Left hindlimb (tissue), 1 donor: Measurements from ENCODE around the gene SH3GL1.

Experiments used
- DNase-seq: peaks from one replicate; pipeline ENCODE4 v3.0.0-alpha.2; 2018

The SH3GL1 gene

GRCh38 chr19:4396949-4397783 lies 3.2 kb downstream of the SH3GL1 start:
- DNase-seq: no peak

GRCh38 chr19:4393947-4394590 lies 6.3 kb downstream of the SH3GL1 start:
- DNase-seq: no peak

DNA sequence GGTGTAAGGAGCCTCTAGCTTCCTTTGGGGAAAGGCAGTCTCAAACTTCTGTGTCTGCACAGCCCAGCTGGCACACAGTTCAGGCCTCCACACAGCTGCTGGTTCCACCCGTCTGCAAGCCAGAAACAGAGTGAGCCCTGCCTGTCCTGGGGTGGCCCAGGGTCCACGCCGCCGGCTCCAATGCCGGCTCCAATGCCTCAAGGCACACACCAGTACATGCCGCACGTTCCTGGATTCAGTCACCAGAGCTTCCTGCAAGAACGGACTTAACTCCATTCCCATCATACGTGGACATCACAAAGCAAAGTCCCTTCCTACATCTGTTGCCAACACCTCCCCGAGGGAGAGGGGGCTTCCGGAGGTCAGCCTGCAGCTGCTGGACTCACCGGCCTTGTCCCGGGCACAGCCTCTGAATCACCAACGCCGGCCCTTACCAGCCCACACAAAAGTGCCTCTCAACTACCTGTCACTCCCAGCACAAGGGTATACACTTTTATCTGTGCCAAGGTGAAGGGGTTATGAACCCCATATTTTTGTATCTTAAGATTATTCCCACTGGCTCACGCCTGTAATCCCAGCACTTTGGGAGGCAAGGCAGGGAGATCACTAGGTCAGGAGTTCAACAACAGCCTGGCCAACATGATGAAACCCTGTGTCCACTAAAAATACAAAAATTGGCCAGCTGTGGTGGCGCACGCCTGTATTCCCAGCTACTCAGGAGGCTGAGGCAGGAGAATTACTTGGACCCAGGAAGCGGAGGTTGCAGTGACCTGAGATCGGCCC lies 8.5 kb downstream of the SH3GL1 start:
- peak; percentile 73 for DNase-seq

GRCh38 chr19:4391306-4391693 lies 9.0 kb downstream of the SH3GL1 start:
- no peak for DNase-seq

- no peak for DNase-seq
Measured at GRCh38 chr19:4390567-4391305, 9.6 kb downstream of the SH3GL1 start.

GRCh38 chr19:4390017-4390566 lies 10.3 kb downstream of the SH3GL1 start:
- DNase-seq: no peak

- DNase-seq: no peak
Measured at GRCh38 chr19:4389511-4390016, 10.8 kb downstream of the SH3GL1 start.

- DNase-seq: no peak
Measured at GRCh38 chr19:4389064-4389375, 11.3 kb downstream of the SH3GL1 start.

GRCh38 chr19:4388337-4389063 lies 11.8 kb downstream of the SH3GL1 start:
- peak; percentile 40 for DNase-seq

DNA sequence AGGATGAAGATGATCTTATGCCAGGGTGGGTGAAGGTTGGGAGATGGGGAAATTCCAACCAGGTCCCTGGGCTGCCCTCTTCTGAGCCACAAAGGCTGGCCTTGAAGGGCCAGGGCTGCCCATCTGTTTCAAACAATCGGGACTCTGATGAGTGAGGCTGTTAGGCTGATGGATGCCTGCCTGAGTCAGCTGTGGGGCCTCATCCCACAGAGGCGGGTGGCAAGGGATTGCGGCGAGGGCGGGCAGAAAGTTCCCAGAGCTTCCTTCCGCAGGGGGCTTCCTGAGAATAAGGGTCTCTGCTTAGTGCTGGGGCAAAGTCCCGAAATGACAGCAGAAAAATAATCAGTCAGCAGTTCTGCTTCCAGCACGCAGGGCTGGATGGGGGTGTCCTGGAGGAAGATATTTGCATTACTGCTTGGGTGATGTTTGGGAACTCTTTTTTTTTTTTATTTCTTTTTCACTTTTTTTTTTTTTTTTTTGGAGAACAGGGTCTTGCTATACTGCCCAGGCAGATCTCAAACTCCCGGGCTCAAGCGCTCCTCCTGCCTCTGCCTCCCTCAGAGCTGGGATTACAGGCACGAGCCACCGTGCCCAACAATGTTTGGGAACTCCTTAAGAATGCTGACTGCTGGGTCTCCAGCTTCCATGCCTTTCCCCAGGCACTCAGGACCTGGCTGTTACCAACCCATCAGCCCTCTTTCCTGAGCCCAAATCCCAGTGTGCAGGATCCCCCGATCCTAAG lies 14.1 kb downstream of the SH3GL1 start:
- DNase-seq: no peak

GRCh38 chr19:4385291-4386040 lies 14.9 kb downstream of the SH3GL1 start:
- DNase-seq: peak; percentile 21

DNA sequence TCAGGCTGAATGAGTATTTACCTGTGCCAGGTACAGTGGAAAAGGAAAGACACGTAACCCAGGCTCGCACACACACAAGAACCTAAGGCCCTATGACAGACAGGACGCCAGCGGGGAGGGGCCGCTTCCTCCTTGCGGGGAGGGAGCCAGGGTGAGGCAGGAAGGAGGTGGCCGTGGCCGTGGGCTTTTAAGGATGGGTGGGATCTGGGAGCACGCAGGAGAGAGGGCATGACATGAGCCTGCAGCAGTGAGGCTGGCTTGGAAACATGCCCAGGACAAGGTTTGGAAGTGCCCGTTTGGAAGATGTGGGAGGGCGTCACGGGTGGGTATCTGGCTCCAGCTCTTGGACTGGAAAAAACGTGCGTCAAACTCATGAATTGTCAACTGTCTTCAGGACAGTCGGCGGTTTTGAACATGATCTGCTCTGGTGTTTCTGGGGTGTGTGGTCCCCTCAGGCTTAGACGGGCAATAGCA lies 20.1 kb downstream of the SH3GL1 start:
- DNase-seq: peak; percentile 52

GRCh38 chr19:4379383-4380253 lies 20.7 kb downstream of the SH3GL1 start:
- DNase-seq: peak; percentile 44

- no peak for DNase-seq
Measured at GRCh38 chr19:4378886-4379285, 21.5 kb downstream of the SH3GL1 start.

- no peak for DNase-seq
Measured at GRCh38 chr19:4376991-4377781, 23.2 kb downstream of the SH3GL1 start.

GRCh38 chr19:4376671-4376990 lies 23.7 kb downstream of the SH3GL1 start:
- DNase-seq: no peak

GRCh38 chr19:4376028-4376670 lies 24.2 kb downstream of the SH3GL1 start:
- DNase-seq: no peak
